ENCODE results near the gene GBX2. TPM values are rescaled to one million over a fixed set of nuclear protein-coding genes. Genes with fewer than 3 reads are reported as not detected.

Gene GBX2
- total RNA-seq, 1 experiment from 2014 or later = 5.9 TPM

DNA sequence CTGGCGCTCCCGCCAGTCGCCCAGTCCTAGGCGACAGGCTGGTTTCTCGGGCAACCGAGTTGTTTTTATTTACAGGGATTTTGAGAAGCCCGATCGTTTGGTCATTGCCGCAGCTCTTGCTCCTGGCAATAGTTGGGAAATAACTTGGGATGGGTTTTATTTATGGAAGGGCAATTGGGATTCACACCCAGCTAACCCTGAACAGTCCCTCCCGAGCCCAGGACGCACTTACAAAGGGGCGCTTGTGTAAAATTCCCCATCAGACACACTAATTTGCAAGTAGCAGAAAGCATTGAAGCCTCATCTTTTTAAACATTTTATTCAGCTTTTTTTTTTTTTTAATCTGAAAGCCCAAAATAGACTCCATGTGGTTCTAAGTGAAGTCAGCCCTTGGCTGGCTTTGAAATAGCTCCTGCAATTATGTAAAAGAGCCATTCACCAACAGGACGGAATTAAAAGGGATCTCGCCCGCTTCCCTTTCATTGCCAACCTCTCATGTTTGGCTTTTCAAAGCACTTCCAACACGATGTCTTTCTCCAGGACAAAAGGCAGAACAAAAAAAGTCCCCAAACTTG is 3.6 kb upstream of the GBX2 start:
- TF ChIP-seq FOSL1 (IDR thresholded peaks at IDR 0.05; ENCODE audit: low read depth) (no peak), SIN3A (IDR thresholded peaks at IDR 0.05; ENCODE audit: low read depth) (no peak), SP1 (IDR thresholded peaks at IDR 0.05; ENCODE audit: low read depth) (no peak), JUND (IDR thresholded peaks at IDR 0.05) (no peak)
- TF ChIP-seq, protein P1, sequence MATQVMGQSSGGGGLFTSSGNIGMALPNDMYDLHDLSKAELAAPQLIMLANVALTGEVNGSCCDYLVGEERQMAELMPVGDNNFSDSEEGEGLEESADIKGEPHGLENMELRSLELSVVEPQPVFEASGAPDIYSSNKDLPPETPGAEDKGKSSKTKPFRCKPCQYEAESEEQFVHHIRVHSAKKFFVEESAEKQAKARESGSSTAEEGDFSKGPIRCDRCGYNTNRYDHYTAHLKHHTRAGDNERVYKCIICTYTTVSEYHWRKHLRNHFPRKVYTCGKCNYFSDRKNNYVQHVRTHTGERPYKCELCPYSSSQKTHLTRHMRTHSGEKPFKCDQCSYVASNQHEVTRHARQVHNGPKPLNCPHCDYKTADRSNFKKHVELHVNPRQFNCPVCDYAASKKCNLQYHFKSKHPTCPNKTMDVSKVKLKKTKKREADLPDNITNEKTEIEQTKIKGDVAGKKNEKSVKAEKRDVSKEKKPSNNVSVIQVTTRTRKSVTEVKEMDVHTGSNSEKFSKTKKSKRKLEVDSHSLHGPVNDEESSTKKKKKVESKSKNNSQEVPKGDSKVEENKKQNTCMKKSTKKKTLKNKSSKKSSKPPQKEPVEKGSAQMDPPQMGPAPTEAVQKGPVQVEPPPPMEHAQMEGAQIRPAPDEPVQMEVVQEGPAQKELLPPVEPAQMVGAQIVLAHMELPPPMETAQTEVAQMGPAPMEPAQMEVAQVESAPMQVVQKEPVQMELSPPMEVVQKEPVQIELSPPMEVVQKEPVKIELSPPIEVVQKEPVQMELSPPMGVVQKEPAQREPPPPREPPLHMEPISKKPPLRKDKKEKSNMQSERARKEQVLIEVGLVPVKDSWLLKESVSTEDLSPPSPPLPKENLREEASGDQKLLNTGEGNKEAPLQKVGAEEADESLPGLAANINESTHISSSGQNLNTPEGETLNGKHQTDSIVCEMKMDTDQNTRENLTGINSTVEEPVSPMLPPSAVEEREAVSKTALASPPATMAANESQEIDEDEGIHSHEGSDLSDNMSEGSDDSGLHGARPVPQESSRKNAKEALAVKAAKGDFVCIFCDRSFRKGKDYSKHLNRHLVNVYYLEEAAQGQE (IDR thresholded peaks at IDR 0.05; ENCODE audit: low read depth) = no peak
- Histone ChIP-seq H3K4me2 (ENCODE audit: low read length) (no peak overlapping the region), H3K4me3 (replicated peaks in 1 of 2; ENCODE audit: low read depth in 1 of 2, low read length in 2 of 2) (no peak overlapping the region), H3K4me1 (ENCODE audit: control insufficient read depth in 1 of 2, insufficient read depth in 2 of 2, low read length in 2 of 2) (peaks cover 15 to 45% of the 10 kb centered on the region in 2 experiments), H3K36me3 (ENCODE audit: control insufficient read depth in 1 of 2, insufficient read depth in 2 of 2, low read length in 2 of 2) (peaks cover 0 to 21% of the 10 kb centered on the region in 2 experiments; a peak in 1 of 4 replicates), H3K9me3 (ENCODE audit: control insufficient read depth in 1 of 2, insufficient read depth in 1 of 2, low read depth in 1 of 2, low read length in 2 of 2) (no peaks in the 10 kb centered on the region), H3K9ac (ENCODE audit: low read length) (no peak overlapping the region), H4K20me1 (ENCODE audit: insufficient read depth) (no peaks in the 10 kb centered on the region; the same call in 1 of the 2 replicates), H3K79me2 (ENCODE audit: insufficient read depth, low read length) (peaks cover 46% of the 10 kb centered on the region), H2AFZ (ENCODE audit: low read depth, low read length, poor library complexity, severe bottlenecking) (no peak overlapping the region), H3K27me3 (ENCODE audit: insufficient read depth, low read length) (no peaks in the 10 kb centered on the region), H3K9me2 (ENCODE audit: insufficient read depth) (no peaks in the 10 kb centered on the region), H3K27ac (ENCODE audit: low read depth, low read length) (no peak overlapping the region)
- RAD21 ChIA-PET (ENCODE audit: low non-redundant PET in 1 of 2, low total read pairs in 2 of 2, uncharacterized antibody in 2 of 2, unreplicated experiment in 2 of 2) = no interaction called here
- POLR2A ChIA-PET = no interaction called here
- no peak for DNase-seq (ENCODE audit: low read depth, low spot score)
- intact Hi-C loops (cut with micrococcal nuclease) = no loop called here
- CTCF ChIA-PET = interaction anchor here (1.0 kb wide), 1 partner anchor 9 kb away, joined by 3 read pairs; no protein-coding TSS in a partner anchor
- no peak for ATAC-seq
- no TSS peak for BruUV-seq (replicated peaks)

DNA sequence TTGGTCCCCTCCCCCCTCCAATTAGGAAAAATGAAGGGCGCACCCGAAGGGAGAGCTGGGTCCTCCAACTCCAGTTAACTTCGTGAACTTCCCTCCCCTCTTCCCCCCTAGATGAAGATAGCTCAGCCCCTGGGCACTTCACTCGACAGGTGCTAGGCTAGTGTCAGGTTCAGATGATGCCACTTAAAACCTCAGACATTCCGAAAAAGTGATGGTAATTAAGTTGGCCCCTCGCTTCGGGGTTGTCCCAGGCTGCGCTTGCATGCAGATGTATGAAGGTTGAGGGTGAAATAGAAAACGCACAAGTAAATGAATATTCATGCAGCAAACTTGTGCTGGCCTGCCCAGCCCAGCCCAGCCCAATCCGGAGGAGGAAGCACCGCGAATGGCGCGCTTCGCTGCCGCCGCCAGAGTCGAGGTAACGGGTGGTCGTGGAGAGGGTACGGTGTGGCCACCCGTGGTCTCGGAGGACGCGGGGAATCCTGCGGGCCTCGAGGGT is 3.0 kb upstream of the GBX2 start:
- peaks cover 0 to 21% of the 10 kb centered on the region in 2 experiments; a peak in 1 of 4 replicates for H3K36me3 ChIP-seq (ENCODE audit: control insufficient read depth in 1 of 2, insufficient read depth in 2 of 2, low read length in 2 of 2)
- peaks cover 15 to 45% of the 10 kb centered on the region in 2 experiments for H3K4me1 ChIP-seq (ENCODE audit: control insufficient read depth in 1 of 2, insufficient read depth in 2 of 2, low read length in 2 of 2)
- ChIA-PET RAD21 (ENCODE audit: low non-redundant PET in 1 of 2, low total read pairs in 2 of 2, uncharacterized antibody in 2 of 2, unreplicated experiment in 2 of 2) (no interaction called here), CTCF (interaction anchor here (1.0 kb wide), 1 partner anchor 10 kb away, joined by 3 read pairs; no protein-coding TSS in a partner anchor), POLR2A (no interaction called here)
- H3K27me3 ChIP-seq (ENCODE audit: insufficient read depth, low read length) = no peaks in the 10 kb centered on the region
- no peak overlapping the region for H2AFZ ChIP-seq (ENCODE audit: low read depth, low read length, poor library complexity, severe bottlenecking)
- no peak overlapping the region for H3K4me3 ChIP-seq (replicated peaks in 1 of 2; ENCODE audit: low read depth in 1 of 2, low read length in 2 of 2)
- ATAC-seq (no peak), DNase-seq (ENCODE audit: low read depth, low spot score) (no peak)
- H3K9me3 ChIP-seq (ENCODE audit: control insufficient read depth in 1 of 2, insufficient read depth in 1 of 2, low read depth in 1 of 2, low read length in 2 of 2) = no peaks in the 10 kb centered on the region
- TF ChIP-seq EZH2 (IDR thresholded peaks at IDR 0.05) = no peak
- no peak for TF ChIP-seq POLR2AphosphoS5 (IDR thresholded peaks at IDR 0.05; ENCODE audit: low read depth, low read length)
- TF ChIP-seq EZH2phosphoT487 (IDR thresholded peaks at IDR 0.05; ENCODE audit: borderline replicate concordance) = no peak
- TF ChIP-seq TCF7L2 (IDR thresholded peaks at IDR 0.05; ENCODE audit: borderline replicate concordance, extremely low read depth, insufficient read depth, insufficient read length) = no peak
- TF ChIP-seq SRF (IDR thresholded peaks at IDR 0.05; ENCODE audit: low read depth) = no peak
- TF ChIP-seq FOSL1 (IDR thresholded peaks at IDR 0.05; ENCODE audit: low read depth) = no peak
- TF ChIP-seq, protein P2, sequence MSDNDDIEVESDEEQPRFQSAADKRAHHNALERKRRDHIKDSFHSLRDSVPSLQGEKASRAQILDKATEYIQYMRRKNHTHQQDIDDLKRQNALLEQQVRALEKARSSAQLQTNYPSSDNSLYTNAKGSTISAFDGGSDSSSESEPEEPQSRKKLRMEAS (IDR thresholded peaks at IDR 0.05) = no peak
- no peaks in the 10 kb centered on the region for H3K9me2 ChIP-seq (ENCODE audit: insufficient read depth)
- H3K9ac ChIP-seq (ENCODE audit: low read length) = no peak overlapping the region
- H3K79me2 ChIP-seq (ENCODE audit: insufficient read depth, low read length) = peaks cover 49% of the 10 kb centered on the region
- no TSS peak for BruUV-seq (replicated peaks)
- no peaks in the 10 kb centered on the region; the same call in 1 of the 2 replicates for H4K20me1 ChIP-seq (ENCODE audit: insufficient read depth)
- intact Hi-C loops (cut with micrococcal nuclease) = no loop called here
- H3K27ac ChIP-seq (ENCODE audit: low read depth, low read length) = no peak overlapping the region
- H3K4me2 ChIP-seq (ENCODE audit: low read length) = no peak overlapping the region
